ENCODE data around the gene FOXL2. TPM values are rescaled to one million over a fixed set of nuclear protein-coding genes. Genes with fewer than 3 reads are reported as not detected.

FOXL2 gene
- total and polyA plus RNA-seq, 2 of the 13 experiments (the other 11 are each of a cell fraction or from before 2014, with no cell fraction given): not detected

DNA sequence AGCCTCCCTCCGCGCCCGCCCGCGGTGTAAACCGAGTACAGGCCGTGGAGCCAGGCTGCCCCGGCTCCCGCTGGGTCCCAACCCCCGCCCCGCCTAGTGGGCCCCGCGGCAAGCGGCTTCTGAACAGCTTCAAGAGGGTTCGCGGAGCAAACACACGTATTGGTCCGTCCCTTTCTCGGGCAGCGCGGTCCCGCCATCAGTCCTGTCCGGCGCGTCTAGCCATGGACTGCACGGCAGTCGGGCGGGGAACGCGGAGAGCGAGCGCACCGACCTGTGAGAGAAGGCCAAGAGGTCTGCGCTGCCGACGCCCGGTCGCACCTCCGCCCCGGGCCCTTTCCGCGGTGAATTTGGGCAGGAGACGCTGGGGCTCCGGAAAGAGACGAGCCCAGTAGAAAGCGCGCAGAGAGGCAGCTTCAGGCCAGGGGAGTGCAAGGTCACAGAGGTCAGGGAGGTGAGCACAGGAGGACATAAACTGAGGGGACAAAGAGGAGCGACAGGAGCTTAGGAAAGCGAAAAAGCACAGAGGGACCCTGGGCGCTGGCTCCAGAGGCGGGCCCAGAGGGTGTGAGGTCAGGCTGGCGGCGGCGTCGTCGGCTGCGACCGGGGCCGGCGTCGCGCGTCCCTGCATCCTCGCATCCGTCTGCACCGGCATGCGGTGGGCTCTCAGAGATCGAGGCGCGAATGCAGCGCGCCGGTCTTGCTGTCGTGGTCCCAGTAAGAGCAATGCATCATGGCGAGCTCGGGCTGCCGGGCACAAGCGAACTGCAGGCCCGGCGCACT is 1.8 kb downstream of the FOXL2 start:
- peak; percentile 57 for TF ChIP-seq HNRNPLL (IDR thresholded peaks at IDR 0.05; ENCODE audit: low read depth, low read length, poor library complexity, severe bottlenecking)
- TF ChIP-seq ZNF800 (CRISPR knock-in tag; IDR thresholded peaks at IDR 0.05): peak; percentile 80
- TF ChIP-seq BCL6 (CRISPR knock-in tag; IDR thresholded peaks at IDR 0.05): no peak
- TF ChIP-seq ZNF253 (CRISPR knock-in tag; IDR thresholded peaks at IDR 0.05; ENCODE audit: borderline replicate concordance): no peak
- TF ChIP-seq, protein P1, sequence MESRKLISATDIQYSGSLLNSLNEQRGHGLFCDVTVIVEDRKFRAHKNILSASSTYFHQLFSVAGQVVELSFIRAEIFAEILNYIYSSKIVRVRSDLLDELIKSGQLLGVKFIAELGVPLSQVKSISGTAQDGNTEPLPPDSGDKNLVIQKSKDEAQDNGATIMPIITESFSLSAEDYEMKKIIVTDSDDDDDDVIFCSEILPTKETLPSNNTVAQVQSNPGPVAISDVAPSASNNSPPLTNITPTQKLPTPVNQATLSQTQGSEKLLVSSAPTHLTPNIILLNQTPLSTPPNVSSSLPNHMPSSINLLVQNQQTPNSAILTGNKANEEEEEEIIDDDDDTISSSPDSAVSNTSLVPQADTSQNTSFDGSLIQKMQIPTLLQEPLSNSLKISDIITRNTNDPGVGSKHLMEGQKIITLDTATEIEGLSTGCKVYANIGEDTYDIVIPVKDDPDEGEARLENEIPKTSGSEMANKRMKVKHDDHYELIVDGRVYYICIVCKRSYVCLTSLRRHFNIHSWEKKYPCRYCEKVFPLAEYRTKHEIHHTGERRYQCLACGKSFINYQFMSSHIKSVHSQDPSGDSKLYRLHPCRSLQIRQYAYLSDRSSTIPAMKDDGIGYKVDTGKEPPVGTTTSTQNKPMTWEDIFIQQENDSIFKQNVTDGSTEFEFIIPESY (CRISPR knock-in tag; IDR thresholded peaks at IDR 0.05): peak; percentile 52
- TF ChIP-seq NRL (CRISPR knock-in tag; IDR thresholded peaks at IDR 0.05; ENCODE audit: borderline replicate concordance): no peak
- TF ChIP-seq MTF2 (CRISPR knock-in tag; IDR thresholded peaks at IDR 0.05; ENCODE audit: borderline replicate concordance): peak; percentile 61; the same call in 1 of the 2 replicates
- 0 out of 2 replicates have a peak, but pooled peaks have one; percentile 9 for TF ChIP-seq ZNF687 (CRISPR knock-in tag; IDR thresholded peaks at IDR 0.05)
- POLR2A ChIA-PET: no interaction called here
- 33% methylated on average over 53 of the region's 80 CpGs for WGBS (ENCODE audit: low lambda C conversion rate)
- ATAC-seq: peak; percentile 14; the same call in 2 of the 3 replicates
- DNase-seq (ENCODE audit: low spot score): no peak
- Histone ChIP-seq H3K9ac (ENCODE audit: insufficient read depth, low read depth, low read length) (no peak overlapping the region), H3K27me3 (ENCODE audit: control insufficient read depth in 1 of 2, insufficient read depth in 2 of 2, low read length in 2 of 2) (peaks cover 25 to 90% of the 10 kb centered on the region in 2 experiments), H3K36me3 (replicated peaks in 1 of 2; ENCODE audit: control insufficient read depth in 1 of 2, insufficient read depth in 2 of 2, low read length in 2 of 2) (no peaks in the 10 kb centered on the region), H3K4me3 (replicated peaks in 1 of 3; ENCODE audit: insufficient read depth in 1 of 3, low read depth in 2 of 3, low read length in 3 of 3) (peak overlapping the region in 2 of 3 experiments; percentile 12 to 32; a peak in 1 of 6 replicates), H3K4me2 (ENCODE audit: low read depth, low read length) (peak overlapping the region; percentile 38), H3K4me1 (ENCODE audit: insufficient read depth, low read length) (peaks cover 8% of the 10 kb centered on the region), H4K20me1 (ENCODE audit: insufficient read depth, low read length) (no peaks in the 10 kb centered on the region), H3K79me2 (ENCODE audit: insufficient read depth, low read length) (no peaks in the 10 kb centered on the region), H2AFZ (ENCODE audit: low read length) (no peak overlapping the region), H3K27ac (ENCODE audit: extremely low read length, insufficient read depth, low read length) (no peak overlapping the region), H3K9me3 (ENCODE audit: low read length) (no peaks in the 10 kb centered on the region)
- in situ Hi-C loops (cut with HindIII; ENCODE audit: extremely low pct_ligation_motif_present, low pct_unique_long_range_greater_than_20kb) (no loop called here), intact Hi-C loops (cut with micrococcal nuclease; ENCODE audit: unreplicated experiment) (loop anchor here (5.0 kb wide), 1 partner anchor 167 kb away; no protein-coding TSS in a partner anchor)
- CTCF ChIA-PET (ENCODE audit: low intra/inter-chr PET ratio, low total read pairs): no interaction called here
- no peak for FAIRE-seq
- no TSS peak for BruUV-seq (replicated peaks)
